KMS-11 (cell line): Measurements from ENCODE around the gene CYSRT1.

Source experiments
- H2AFZ ChIP-seq: fragments of 200-600 bp; sonication (generic); 2 replicates; pipeline ENCODE4 v1.6.1; 2016; ENCODE audit warnings: antibody characterized with exemption, mixed run types, low read depth
- H3K27ac ChIP-seq: fragments of 200-600 bp; sonication (generic); 2 replicates; pipeline ENCODE4 v1.6.1; 2016; ENCODE audit warnings: mild to moderate bottlenecking, mixed run types
- H3K27me3 ChIP-seq: fragments of 200-600 bp; sonication (generic); 2 replicates; pipeline ENCODE4 v1.6.1; 2017; ENCODE audit warnings: mild to moderate bottlenecking, low read depth, mixed run types, moderate library complexity; ENCODE audit not compliant: insufficient read depth
- H3K36me3 ChIP-seq: fragments of 200-600 bp; sonication (generic); 2 replicates; pipeline ENCODE4 v1.6.1; 2017; ENCODE audit warnings: mild to moderate bottlenecking, mixed run types; ENCODE audit not compliant: insufficient read depth
- H3K4me1 ChIP-seq: fragments of 200-600 bp; sonication (generic); 2 replicates; pipeline ENCODE4 v1.6.1; 2016; ENCODE audit warnings: mild to moderate bottlenecking, low read depth, mixed run types; ENCODE audit not compliant: poor library complexity, severe bottlenecking
- H3K4me2 ChIP-seq: fragments of 200-600 bp; sonication (generic); 2 replicates; pipeline ENCODE4 v1.7.0; 2016; ENCODE audit warnings: mild to moderate bottlenecking, mixed run types
- H3K4me3 ChIP-seq: fragments of 200-600 bp; sonication (generic); IDR thresholded peaks from 2 replicates; pipeline ENCODE4 v1.6.1; 2017; ENCODE audit warnings: low read depth, low read length, mixed read lengths; ENCODE audit not compliant: insufficient read depth
- H3K79me2 ChIP-seq: fragments of 200-600 bp; sonication (generic); 2 replicates; pipeline ENCODE4 v1.6.1; 2016; ENCODE audit warnings: low read depth, mixed run types; ENCODE audit not compliant: insufficient read depth
- H3K9ac ChIP-seq: fragments of 200-600 bp; sonication (generic); 2 replicates; pipeline ENCODE4 v1.6.1; 2016; ENCODE audit warnings: mild to moderate bottlenecking, mixed run types
- H4K20me1 ChIP-seq: fragments of 200-600 bp; sonication (generic); 2 replicates; pipeline ENCODE4 v1.6.1; 2016; ENCODE audit warnings: mild to moderate bottlenecking, mixed run types; ENCODE audit not compliant: insufficient read depth
- TF ChIP-seq, protein P1 (sequence below): fragments of 200-600 bp; sonication (generic); conservative IDR thresholded peaks from 2 replicates; pipeline ENCODE4 v1.6.1; 2017; ENCODE audit warnings: low read depth, mild to moderate bottlenecking, antibody characterized with exemption, low read length, moderate library complexity, mixed read lengths

The CYSRT1 gene

DNA sequence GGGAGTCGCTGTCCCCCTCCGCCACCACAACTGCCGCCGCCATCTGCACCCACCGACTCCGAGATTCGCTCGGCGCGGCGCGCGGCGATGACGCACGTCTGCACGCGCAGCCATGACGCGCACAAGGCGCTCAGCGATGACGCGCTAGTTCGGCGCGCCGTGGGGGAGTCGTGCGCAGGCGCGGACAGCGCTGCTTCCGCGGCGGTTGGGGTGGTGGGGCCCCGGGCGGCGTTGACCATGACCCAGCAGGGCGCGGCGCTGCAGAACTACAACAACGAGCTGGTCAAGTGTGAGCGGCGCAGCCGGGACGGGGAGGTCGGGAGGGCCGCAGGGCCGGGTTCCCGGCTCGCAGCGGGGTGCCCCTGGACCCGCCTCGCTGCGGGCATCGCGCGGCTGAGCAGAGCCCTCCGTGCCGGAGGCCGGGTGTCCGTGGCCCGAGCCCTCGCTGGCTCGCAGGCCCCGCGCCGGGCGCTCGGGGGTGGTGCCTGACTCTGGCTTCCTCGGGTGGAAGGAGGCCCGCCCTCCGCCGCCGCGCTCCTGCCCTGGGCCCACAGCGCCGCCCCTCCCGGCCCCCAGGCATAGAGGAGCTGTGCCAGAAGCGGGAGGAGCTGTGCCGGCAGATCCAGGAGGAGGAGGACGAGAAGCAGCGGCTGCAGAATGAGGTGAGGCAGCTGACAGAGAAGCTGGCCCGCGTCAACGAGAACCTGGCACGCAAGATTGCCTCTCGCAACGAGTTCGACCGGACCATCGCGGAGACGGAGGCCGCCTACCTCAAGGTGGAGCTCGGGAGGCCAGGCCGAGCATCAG, 36.3 kb upstream of the CYSRT1 start, which contains the start of the genes ANAPC2 and SSNA1:
Gene ANAPC2, minus strand, starts transcription at position 71 of the 807 bp plus-strand sequence. Its CDS starts 28 bp downstream, at position 43.
Gene SSNA1, plus strand, starts transcription at position 187 of the 807 bp plus-strand sequence. Its CDS starts 51 bp downstream, at position 238.
- peaks cover 31% of the 10 kb centered on the region for H3K79me2 ChIP-seq
- H3K36me3 ChIP-seq = no peaks in the 10 kb centered on the region

GRCh38 chr9:137189297-137190295, 35.4 kb upstream of the CYSRT1 start:
- Histone ChIP-seq H3K79me2 (peaks cover 31% of the 10 kb centered on the region), H3K4me1 (peaks cover 24% of the 10 kb centered on the region), H3K27ac (peak overlapping the region; percentile 90), H4K20me1 (no peaks in the 10 kb centered on the region), H3K4me2 (peak overlapping the region; percentile 81), H3K36me3 (no peaks in the 10 kb centered on the region), H3K4me3 (no peak overlapping the region), H3K27me3 (no peaks in the 10 kb centered on the region), H3K9ac (peak overlapping the region; percentile 81), H2AFZ (peak overlapping the region; percentile 60; the same call in 1 of the 2 replicates)
- TF ChIP-seq, protein P1, sequence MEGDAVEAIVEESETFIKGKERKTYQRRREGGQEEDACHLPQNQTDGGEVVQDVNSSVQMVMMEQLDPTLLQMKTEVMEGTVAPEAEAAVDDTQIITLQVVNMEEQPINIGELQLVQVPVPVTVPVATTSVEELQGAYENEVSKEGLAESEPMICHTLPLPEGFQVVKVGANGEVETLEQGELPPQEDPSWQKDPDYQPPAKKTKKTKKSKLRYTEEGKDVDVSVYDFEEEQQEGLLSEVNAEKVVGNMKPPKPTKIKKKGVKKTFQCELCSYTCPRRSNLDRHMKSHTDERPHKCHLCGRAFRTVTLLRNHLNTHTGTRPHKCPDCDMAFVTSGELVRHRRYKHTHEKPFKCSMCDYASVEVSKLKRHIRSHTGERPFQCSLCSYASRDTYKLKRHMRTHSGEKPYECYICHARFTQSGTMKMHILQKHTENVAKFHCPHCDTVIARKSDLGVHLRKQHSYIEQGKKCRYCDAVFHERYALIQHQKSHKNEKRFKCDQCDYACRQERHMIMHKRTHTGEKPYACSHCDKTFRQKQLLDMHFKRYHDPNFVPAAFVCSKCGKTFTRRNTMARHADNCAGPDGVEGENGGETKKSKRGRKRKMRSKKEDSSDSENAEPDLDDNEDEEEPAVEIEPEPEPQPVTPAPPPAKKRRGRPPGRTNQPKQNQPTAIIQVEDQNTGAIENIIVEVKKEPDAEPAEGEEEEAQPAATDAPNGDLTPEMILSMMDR = no peak; the same call in 1 of the 2 replicates

More for the DNA sequence above, 36.3 kb upstream of the CYSRT1 start, which contains the start of the genes ANAPC2 and SSNA1:
- peaks cover 24% of the 10 kb centered on the region for H3K4me1 ChIP-seq
- no peaks in the 10 kb centered on the region for H4K20me1 ChIP-seq
- peak within 1 kb of the TSS; percentile 60 for H2AFZ ChIP-seq
- H3K4me3 ChIP-seq = peak within 1 kb of the TSS; percentile 37
- no peaks in the 10 kb centered on the region for H3K27me3 ChIP-seq
- H3K27ac ChIP-seq = peak within 1 kb of the TSS; percentile 90
- TF ChIP-seq, protein P1 = peak; percentile 47
- peak within 1 kb of the TSS; percentile 97 for H3K4me2 ChIP-seq
- peak within 1 kb of the TSS; percentile 81 for H3K9ac ChIP-seq

GRCh38 chr9:137190315-137190856, 34.6 kb upstream of the CYSRT1 start:
- peaks cover 24% of the 10 kb centered on the region for H3K4me1 ChIP-seq
- peak overlapping the region; percentile 90; the same call in 1 of the 2 replicates for H3K27ac ChIP-seq
- peak overlapping the region; percentile 81 for H3K4me2 ChIP-seq
- no peaks in the 10 kb centered on the region for H4K20me1 ChIP-seq
- TF ChIP-seq, protein P1 = no peak
- no peaks in the 10 kb centered on the region for H3K27me3 ChIP-seq
- H3K79me2 ChIP-seq = peaks cover 31% of the 10 kb centered on the region
- H3K9ac ChIP-seq = peak overlapping the region; percentile 81; the same call in 1 of the 2 replicates
- no peak overlapping the region for H3K4me3 ChIP-seq
- no peaks in the 10 kb centered on the region for H3K36me3 ChIP-seq
- no peak overlapping the region for H2AFZ ChIP-seq

- peaks cover 24% of the 10 kb centered on the region for H3K4me1 ChIP-seq
- H3K79me2 ChIP-seq = peaks cover 31% of the 10 kb centered on the region
- no peaks in the 10 kb centered on the region for H3K27me3 ChIP-seq
- no peak overlapping the region for H3K9ac ChIP-seq
- TF ChIP-seq, protein P1 = no peak
- H3K27ac ChIP-seq = no peak overlapping the region
- no peaks in the 10 kb centered on the region for H3K36me3 ChIP-seq
- H3K4me2 ChIP-seq = no peak overlapping the region
- H2AFZ ChIP-seq = no peak overlapping the region
- no peak overlapping the region for H3K4me3 ChIP-seq
- H4K20me1 ChIP-seq = no peaks in the 10 kb centered on the region
These were observed 33.7 kb upstream of the CYSRT1 start for GRCh38 chr9:137191245-137191644.
